GM19035 (cell line): ENCODE data around the gene ICE1.
"Not testable (repeated sequence)": the region's sequence is repeated elsewhere in the genome, so short reads cannot be mapped to it uniquely, and the experiment has no call there.

Source experiments
- ATAC-seq: cut with Tn5 transposase; IDR thresholded peaks from one replicate; pipeline ENCODE4 v1.9.1; 2021; ENCODE audit not compliant: unreplicated experiment

The ICE1 gene

GRCh38 chr5:5432020-5432707 is 9.7 kb downstream of the ICE1 start:
- no peak for ATAC-seq

GRCh38 chr5:5436203-5436760 is 13.8 kb downstream of the ICE1 start:
- ATAC-seq = no peak

GRCh38 chr5:5437227-5438172 is 15.0 kb downstream of the ICE1 start:
- peak; percentile 55 for ATAC-seq

- no peak for ATAC-seq
Observed at GRCh38 chr5:5451863-5452262, 29.4 kb downstream of the ICE1 start.

- ATAC-seq = no peak
Observed at GRCh38 chr5:5453131-5453530, 30.7 kb downstream of the ICE1 start.

- ATAC-seq = no peak
Observed at GRCh38 chr5:5454391-5454790, 31.9 kb downstream of the ICE1 start.

- ATAC-seq = no peak
Observed at GRCh38 chr5:5456858-5457257, 34.4 kb downstream of the ICE1 start.

GRCh38 chr5:5460311-5460710 is 37.8 kb downstream of the ICE1 start:
- ATAC-seq = no peak

GRCh38 chr5:5461012-5461411 is 38.5 kb downstream of the ICE1 start:
- no peak for ATAC-seq

- no peak for ATAC-seq
Observed at GRCh38 chr5:5464036-5464715, 41.7 kb downstream of the ICE1 start.

- no peak for ATAC-seq
Observed at GRCh38 chr5:5466227-5466626, 43.8 kb downstream of the ICE1 start.

- no peak for ATAC-seq
Observed at GRCh38 chr5:5467737-5468136, 45.3 kb downstream of the ICE1 start.

GRCh38 chr5:5470933-5471332 is 48.5 kb downstream of the ICE1 start:
- ATAC-seq = no peak

- ATAC-seq = no peak
Observed at GRCh38 chr5:5473226-5473625, 50.7 kb downstream of the ICE1 start.

- no peak for ATAC-seq
Observed at GRCh38 chr5:5474961-5475360, 52.5 kb downstream of the ICE1 start.

- no peak for ATAC-seq
Observed at GRCh38 chr5:5475975-5476374, 53.5 kb downstream of the ICE1 start.

- not testable (repeated sequence) for ATAC-seq
Observed at GRCh38 chr5:5479578-5479977, 57.1 kb downstream of the ICE1 start.

- no peak for ATAC-seq
Observed at GRCh38 chr5:5480481-5481111, 58.1 kb downstream of the ICE1 start.

- no peak for ATAC-seq
Observed at GRCh38 chr5:5481206-5481605, 58.7 kb downstream of the ICE1 start.

- no peak for ATAC-seq
Observed at GRCh38 chr5:5481633-5482032, 59.2 kb downstream of the ICE1 start.

GRCh38 chr5:5483350-5483749 is 60.9 kb downstream of the ICE1 start:
- ATAC-seq = no peak
